Liver (tissue), 9 donors: Measurements from ENCODE around the gene SMYD2. TPM values are rescaled to one million over a fixed set of nuclear protein-coding genes. Genes with fewer than 3 reads are reported as not detected.

ENCODE experiments used
- DNase-seq: peaks from one replicate; pipeline ENCODE4 v3.0.0-alpha.2; 2017; ENCODE audit warnings: low spot score
- H3K27ac ChIP-seq, 2 donors: one replicate each; pipeline ENCODE4 v1.7.0; 2013; ENCODE audit warnings: inconsistent platforms in 2 of 2, low read length in 2 of 2, control low read depth in 1 of 2, low read depth in 1 of 2, mild to moderate bottlenecking in 1 of 2
- H3K27me3 ChIP-seq, 4 donors: one replicate each; pipeline versions ENCODE4 v1.6.1 to v1.7.0; 2013; ENCODE audit warnings: low read length in 3 of 4, inconsistent platforms in 1 of 4, mild to moderate bottlenecking in 1 of 4, moderate library complexity in 1 of 4; ENCODE audit not compliant: control insufficient read depth in 4 of 4, insufficient read depth in 4 of 4
- H3K36me3 ChIP-seq, 4 donors: one replicate each; pipeline versions ENCODE4 v1.6.1 to v1.7.0; 2013; ENCODE audit warnings: low read length in 3 of 4, mild to moderate bottlenecking in 3 of 4, low read depth in 1 of 4, moderate library complexity in 1 of 4; ENCODE audit not compliant: control insufficient read depth in 4 of 4, insufficient read depth in 3 of 4
- H3K4me1 ChIP-seq, 4 donors: one replicate each; pipeline versions ENCODE4 v1.6.1 to v1.7.0; 2013; ENCODE audit warnings: low read length in 3 of 4, mild to moderate bottlenecking in 3 of 4, moderate library complexity in 1 of 4; ENCODE audit not compliant: control insufficient read depth in 4 of 4, insufficient read depth in 4 of 4
- H3K4me3 ChIP-seq, 3 donors: one replicate each; pipeline versions ENCODE4 v1.6.1 to v1.7.0; 2013; ENCODE audit warnings: low read length in 3 of 3, control low read depth in 1 of 3, low read depth in 1 of 3, mild to moderate bottlenecking in 1 of 3
- H3K9ac ChIP-seq, 2 donors: one replicate each; pipeline ENCODE4 v1.7.0; 2013; ENCODE audit warnings: low read length in 2 of 2, mild to moderate bottlenecking in 2 of 2, moderate library complexity in 2 of 2, control low read depth in 1 of 2, low read depth in 1 of 2
- H3K9me3 ChIP-seq, 4 donors: one replicate each; pipeline versions ENCODE4 v1.6.1 to v1.7.0; 2013; ENCODE audit warnings: low read length in 3 of 4; ENCODE audit not compliant: control insufficient read depth in 4 of 4
- EGR1 ChIP-seq, 2 donors: IDR thresholded peaks; 2 replicates each; pipeline ENCODE4 v1.6.1; 2016 to 2018; ENCODE audit warnings: antibody characterized with exemption in 2 of 2, low read depth in 2 of 2
- FOXA1 ChIP-seq: IDR thresholded peaks from 2 replicates; pipeline ENCODE4 v1.6.1; 2016; ENCODE audit warnings: antibody characterized with exemption
- FOXA2 ChIP-seq: IDR thresholded peaks from 2 replicates; pipeline ENCODE4 v1.6.1; 2016; ENCODE audit warnings: antibody characterized with exemption
- GABPA ChIP-seq, 2 donors: IDR thresholded peaks in 1 of 2; conservative IDR thresholded peaks in 1 of 2; 2 replicates each; pipeline ENCODE4 v1.6.1; 2016; ENCODE audit warnings: antibody characterized with exemption in 2 of 2, mild to moderate bottlenecking in 1 of 2, moderate library complexity in 1 of 2
- HNF4A ChIP-seq, 2 donors: conservative IDR thresholded peaks; 2 replicates each; pipeline ENCODE4 v1.6.1; 2016; ENCODE audit warnings: antibody characterized with exemption in 2 of 2, mild to moderate bottlenecking in 2 of 2
- HNF4G ChIP-seq: IDR thresholded peaks from 2 replicates; pipeline ENCODE4 v1.6.1; 2016; ENCODE audit warnings: antibody characterized with exemption
- JUND ChIP-seq, 2 donors: IDR thresholded peaks; 2 replicates each; pipeline ENCODE4 v1.6.1; 2016; ENCODE audit warnings: antibody characterized with exemption in 2 of 2
- NR2F2 ChIP-seq: IDR thresholded peaks from 2 replicates; pipeline ENCODE4 v1.6.1; 2016; ENCODE audit warnings: antibody characterized with exemption
- RAD21 ChIP-seq, 2 donors: IDR thresholded peaks; 2 replicates each; pipeline ENCODE4 v1.6.1; 2016; ENCODE audit warnings: antibody characterized with exemption in 2 of 2, mild to moderate bottlenecking in 2 of 2
- RXRA ChIP-seq, 2 donors: IDR thresholded peaks; 2 replicates each; pipeline ENCODE4 v1.6.1; 2017 to 2018; ENCODE audit warnings: antibody characterized with exemption in 2 of 2, mild to moderate bottlenecking in 1 of 2
- SP1 ChIP-seq: IDR thresholded peaks from 2 replicates; pipeline ENCODE4 v1.6.1; 2018; ENCODE audit warnings: antibody characterized with exemption, mild to moderate bottlenecking
- TAF1 ChIP-seq: conservative IDR thresholded peaks from 2 replicates; pipeline ENCODE4 v1.6.1; 2016; ENCODE audit warnings: antibody characterized with exemption, mild to moderate bottlenecking
- YY1 ChIP-seq: IDR thresholded peaks from 2 replicates; pipeline ENCODE4 v1.6.1; 2016; ENCODE audit warnings: antibody characterized with exemption, mild to moderate bottlenecking
- WGBS: extraction: QIAGEN DNeasy Blood & Tissue Kit; methylation state at CpG from one replicate; pipeline ENCODE4 v1.1.7; 2013; 5-methylcytosine and 5-hydroxymethylcytosine counted together
- polyA plus RNA-seq, 2 donors: library from polyadenylated mRNA; stranded (reverse) in 1 of 2; unstranded in 1 of 2; fragments of 200-250 nt in 1 of 2; fragments of >200 nt in 1 of 2; fragmentation: Nextera tagmentation in 1 of 2; extraction: Ambion mirVana in 1 of 2; gene quantifications; one replicate each; pipeline versions ENCODE4 v1.2.1 to v1.2.3, GENCODE V29; 2013 to 2015
- total RNA-seq, 2 donors: library from RNA; depleted of rRNA; stranded (reverse); fragments of >200 nt; gene quantifications; one replicate each; pipeline ENCODE4 v1.2.3, GENCODE V29; 2014
- TF ChIP-seq, protein P1 (sequence below): IDR thresholded peaks from 2 replicates; pipeline ENCODE4 v1.6.1; 2016; ENCODE audit warnings: antibody characterized with exemption
- TF ChIP-seq, protein P2 (sequence below): IDR thresholded peaks from 2 replicates; pipeline ENCODE4 v1.6.1; 2016; ENCODE audit warnings: antibody characterized with exemption
- TF ChIP-seq, protein P3 (sequence below): IDR thresholded peaks from 2 replicates; pipeline ENCODE4 v1.6.1; 2016; ENCODE audit warnings: antibody characterized with exemption
- TF ChIP-seq, protein P4 (sequence below): fragments of 150-350 bp; IDR thresholded peaks from 2 replicates; pipeline ENCODE4 v1.5.1; 2017; ENCODE audit warnings: improper control_type of control experiment, low read depth, low read length; ENCODE audit not compliant: missing input control
- TF ChIP-seq, protein P5 (sequence below): IDR thresholded peaks from 2 replicates; pipeline ENCODE4 v1.6.1; 2016; ENCODE audit warnings: antibody characterized with exemption, mild to moderate bottlenecking
- donor health status: healthy.
- donor health status: healthy.
- donor health status: healthy.
- donor health status: healthy.
- donor health status: healthy.

The SMYD2 gene
- total and polyA plus RNA-seq, 4 donors: 11.9 to 20.2 (median 17.2) TPM

DNA sequence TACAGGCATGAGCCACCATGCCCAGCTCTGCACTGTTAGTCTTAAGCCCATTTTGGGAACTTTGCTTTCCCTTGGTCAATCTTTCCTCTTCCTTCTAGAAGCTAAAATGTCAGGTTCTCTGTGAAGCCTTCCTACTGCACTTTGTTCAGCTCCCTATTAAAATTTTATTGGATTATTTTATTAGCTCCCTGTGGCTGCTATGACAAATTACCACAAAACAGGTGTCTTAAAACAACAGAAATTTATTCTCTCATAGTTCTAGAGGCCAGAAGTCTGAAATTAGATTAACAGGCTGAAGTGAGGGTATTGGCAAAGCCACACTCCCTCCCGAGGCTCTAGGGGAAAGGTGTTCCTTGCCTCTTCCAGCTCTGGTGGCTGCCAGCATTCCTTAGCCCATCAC, 4.2 kb upstream of the SMYD2 start:
- Histone ChIP-seq H3K4me1 (peaks cover 0 to 10% (median 3%) of the 10 kb centered on the region in 4 donors), H3K9ac (no peak overlapping the region), H3K36me3 (no peaks in the 10 kb centered on the region), H3K4me3 (no peak overlapping the region), H3K9me3 (no peaks in the 10 kb centered on the region), H3K27me3 (no peaks in the 10 kb centered on the region), H3K27ac (no peak overlapping the region)
- DNase-seq: no peak
- WGBS: 69% methylated on average over 1 of the region's 1 CpG
- TF ChIP-seq TAF1 (no peak), FOXA1 (no peak), SP1 (no peak), HNF4G (no peak), FOXA2 (no peak), YY1 (no peak), RXRA (IDR thresholded peaks at IDR 0.05) (no peak), EGR1 (IDR thresholded peaks at IDR 0.05; ENCODE audit: low read depth in 2 of 2) (no peak)
- TF ChIP-seq, protein P1, sequence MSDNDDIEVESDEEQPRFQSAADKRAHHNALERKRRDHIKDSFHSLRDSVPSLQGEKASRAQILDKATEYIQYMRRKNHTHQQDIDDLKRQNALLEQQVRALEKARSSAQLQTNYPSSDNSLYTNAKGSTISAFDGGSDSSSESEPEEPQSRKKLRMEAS: no peak
- TF ChIP-seq, protein P2, sequence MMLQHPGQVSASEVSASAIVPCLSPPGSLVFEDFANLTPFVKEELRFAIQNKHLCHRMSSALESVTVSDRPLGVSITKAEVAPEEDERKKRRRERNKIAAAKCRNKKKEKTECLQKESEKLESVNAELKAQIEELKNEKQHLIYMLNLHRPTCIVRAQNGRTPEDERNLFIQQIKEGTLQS: no peak
- TF ChIP-seq, protein P3, sequence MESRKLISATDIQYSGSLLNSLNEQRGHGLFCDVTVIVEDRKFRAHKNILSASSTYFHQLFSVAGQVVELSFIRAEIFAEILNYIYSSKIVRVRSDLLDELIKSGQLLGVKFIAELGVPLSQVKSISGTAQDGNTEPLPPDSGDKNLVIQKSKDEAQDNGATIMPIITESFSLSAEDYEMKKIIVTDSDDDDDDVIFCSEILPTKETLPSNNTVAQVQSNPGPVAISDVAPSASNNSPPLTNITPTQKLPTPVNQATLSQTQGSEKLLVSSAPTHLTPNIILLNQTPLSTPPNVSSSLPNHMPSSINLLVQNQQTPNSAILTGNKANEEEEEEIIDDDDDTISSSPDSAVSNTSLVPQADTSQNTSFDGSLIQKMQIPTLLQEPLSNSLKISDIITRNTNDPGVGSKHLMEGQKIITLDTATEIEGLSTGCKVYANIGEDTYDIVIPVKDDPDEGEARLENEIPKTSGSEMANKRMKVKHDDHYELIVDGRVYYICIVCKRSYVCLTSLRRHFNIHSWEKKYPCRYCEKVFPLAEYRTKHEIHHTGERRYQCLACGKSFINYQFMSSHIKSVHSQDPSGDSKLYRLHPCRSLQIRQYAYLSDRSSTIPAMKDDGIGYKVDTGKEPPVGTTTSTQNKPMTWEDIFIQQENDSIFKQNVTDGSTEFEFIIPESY: no peak

DNA sequence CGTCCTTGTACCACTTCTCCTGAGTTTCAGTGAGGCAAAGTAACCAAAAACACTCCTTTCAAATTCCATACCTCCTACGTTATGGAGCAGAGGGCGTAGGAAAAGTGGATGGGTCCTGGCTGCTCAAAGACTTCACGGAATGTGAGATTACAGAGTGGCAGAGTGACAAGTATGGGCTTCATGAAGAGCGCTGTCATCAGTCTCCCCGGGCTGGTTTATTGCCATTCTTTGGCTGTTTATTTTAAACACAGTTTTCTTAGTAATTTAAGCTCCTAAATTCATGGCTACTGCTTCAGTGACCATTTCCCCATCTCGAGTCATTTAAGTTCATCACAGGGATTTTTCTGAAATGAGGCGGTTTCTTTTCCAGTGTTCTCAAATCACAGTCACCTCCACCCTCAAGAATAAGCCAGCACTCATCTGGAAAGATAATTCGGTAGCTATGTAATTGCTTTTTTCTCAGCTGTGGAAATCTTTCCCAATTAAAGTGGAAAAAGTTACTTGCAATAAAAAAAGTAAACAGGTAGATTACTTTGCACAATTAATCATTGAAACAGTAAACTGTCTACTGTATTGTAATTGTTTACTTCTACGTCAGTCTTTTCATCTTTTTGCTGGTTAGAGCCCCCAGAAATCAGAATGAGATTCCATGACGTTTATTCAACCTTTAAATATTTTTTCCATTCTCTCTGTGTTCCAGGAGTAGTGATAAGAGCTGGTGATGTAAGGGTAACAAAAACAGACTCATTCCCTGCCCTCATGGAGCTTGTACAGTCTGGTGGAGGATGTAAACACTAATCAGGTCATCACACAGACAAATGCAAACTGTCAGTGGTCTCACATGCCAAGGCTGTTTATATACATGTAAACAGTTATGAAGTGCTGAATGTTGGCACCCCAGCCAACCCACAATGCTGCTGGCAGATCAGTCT, 3.0 kb upstream of the SMYD2 start:
- Histone ChIP-seq H3K4me3 (no peak overlapping the region), H3K27me3 (no peaks in the 10 kb centered on the region), H3K36me3 (no peaks in the 10 kb centered on the region), H3K27ac (no peak overlapping the region), H3K9me3 (no peaks in the 10 kb centered on the region), H3K4me1 (peaks cover 0 to 18% (median 8%) of the 10 kb centered on the region in 4 donors), H3K9ac (no peak overlapping the region)
- TF ChIP-seq RXRA (IDR thresholded peaks at IDR 0.05) (no peak), RAD21 (IDR thresholded peaks at IDR 0.05) (no peak), HNF4G (no peak), EGR1 (IDR thresholded peaks at IDR 0.05; ENCODE audit: low read depth in 2 of 2) (no peak), FOXA2 (no peak), NR2F2 (no peak), SP1 (no peak), JUND (IDR thresholded peaks at IDR 0.05) (no peak), FOXA1 (no peak), YY1 (no peak), GABPA (IDR thresholded peaks at IDR 0.05 in 1 of 2, conservative IDR thresholded peaks at IDR 0.05 in 1 of 2) (no peak), HNF4A (conservative IDR thresholded peaks at IDR 0.05) (no peak), TAF1 (no peak)
- TF ChIP-seq, protein P4, sequence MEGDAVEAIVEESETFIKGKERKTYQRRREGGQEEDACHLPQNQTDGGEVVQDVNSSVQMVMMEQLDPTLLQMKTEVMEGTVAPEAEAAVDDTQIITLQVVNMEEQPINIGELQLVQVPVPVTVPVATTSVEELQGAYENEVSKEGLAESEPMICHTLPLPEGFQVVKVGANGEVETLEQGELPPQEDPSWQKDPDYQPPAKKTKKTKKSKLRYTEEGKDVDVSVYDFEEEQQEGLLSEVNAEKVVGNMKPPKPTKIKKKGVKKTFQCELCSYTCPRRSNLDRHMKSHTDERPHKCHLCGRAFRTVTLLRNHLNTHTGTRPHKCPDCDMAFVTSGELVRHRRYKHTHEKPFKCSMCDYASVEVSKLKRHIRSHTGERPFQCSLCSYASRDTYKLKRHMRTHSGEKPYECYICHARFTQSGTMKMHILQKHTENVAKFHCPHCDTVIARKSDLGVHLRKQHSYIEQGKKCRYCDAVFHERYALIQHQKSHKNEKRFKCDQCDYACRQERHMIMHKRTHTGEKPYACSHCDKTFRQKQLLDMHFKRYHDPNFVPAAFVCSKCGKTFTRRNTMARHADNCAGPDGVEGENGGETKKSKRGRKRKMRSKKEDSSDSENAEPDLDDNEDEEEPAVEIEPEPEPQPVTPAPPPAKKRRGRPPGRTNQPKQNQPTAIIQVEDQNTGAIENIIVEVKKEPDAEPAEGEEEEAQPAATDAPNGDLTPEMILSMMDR: no peak
- TF ChIP-seq, protein P2: no peak
- TF ChIP-seq, protein P3: no peak
- TF ChIP-seq, protein P1: no peak
- TF ChIP-seq, protein P5, sequence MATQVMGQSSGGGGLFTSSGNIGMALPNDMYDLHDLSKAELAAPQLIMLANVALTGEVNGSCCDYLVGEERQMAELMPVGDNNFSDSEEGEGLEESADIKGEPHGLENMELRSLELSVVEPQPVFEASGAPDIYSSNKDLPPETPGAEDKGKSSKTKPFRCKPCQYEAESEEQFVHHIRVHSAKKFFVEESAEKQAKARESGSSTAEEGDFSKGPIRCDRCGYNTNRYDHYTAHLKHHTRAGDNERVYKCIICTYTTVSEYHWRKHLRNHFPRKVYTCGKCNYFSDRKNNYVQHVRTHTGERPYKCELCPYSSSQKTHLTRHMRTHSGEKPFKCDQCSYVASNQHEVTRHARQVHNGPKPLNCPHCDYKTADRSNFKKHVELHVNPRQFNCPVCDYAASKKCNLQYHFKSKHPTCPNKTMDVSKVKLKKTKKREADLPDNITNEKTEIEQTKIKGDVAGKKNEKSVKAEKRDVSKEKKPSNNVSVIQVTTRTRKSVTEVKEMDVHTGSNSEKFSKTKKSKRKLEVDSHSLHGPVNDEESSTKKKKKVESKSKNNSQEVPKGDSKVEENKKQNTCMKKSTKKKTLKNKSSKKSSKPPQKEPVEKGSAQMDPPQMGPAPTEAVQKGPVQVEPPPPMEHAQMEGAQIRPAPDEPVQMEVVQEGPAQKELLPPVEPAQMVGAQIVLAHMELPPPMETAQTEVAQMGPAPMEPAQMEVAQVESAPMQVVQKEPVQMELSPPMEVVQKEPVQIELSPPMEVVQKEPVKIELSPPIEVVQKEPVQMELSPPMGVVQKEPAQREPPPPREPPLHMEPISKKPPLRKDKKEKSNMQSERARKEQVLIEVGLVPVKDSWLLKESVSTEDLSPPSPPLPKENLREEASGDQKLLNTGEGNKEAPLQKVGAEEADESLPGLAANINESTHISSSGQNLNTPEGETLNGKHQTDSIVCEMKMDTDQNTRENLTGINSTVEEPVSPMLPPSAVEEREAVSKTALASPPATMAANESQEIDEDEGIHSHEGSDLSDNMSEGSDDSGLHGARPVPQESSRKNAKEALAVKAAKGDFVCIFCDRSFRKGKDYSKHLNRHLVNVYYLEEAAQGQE: no peak
- no peak for DNase-seq
- WGBS: 88% methylated on average over 11 of the region's 11 CpGs
